T-helper 1 cell treated with Interleukin-12 subunit alpha and Interleukin-12 subunit beta and Interleukin-4 antibody, amounts not matched to agents 30 ng/mL and 1 ng/mL, for 36 hours (primary cell): Measurements from ENCODE around the gene SYNDIG1. TPM values are rescaled to one million over a fixed set of nuclear protein-coding genes. Genes with fewer than 3 reads are reported as not detected.

ENCODE experiments used
- intact Hi-C: fragments of 100-400 bp; cut with micrococcal nuclease; formaldehyde crosslinking; loops from one replicate; pipeline ENCODE4 v1.15.1; 2024
- total RNA-seq: library from RNA; stranded (reverse); gene quantifications from 2 replicates; pipeline ENCODE4 v1.2.3, GENCODE V29; 2022

SYNDIG1 gene
- total RNA-seq, 1 donor from 2014 or later: not detected

DNA sequence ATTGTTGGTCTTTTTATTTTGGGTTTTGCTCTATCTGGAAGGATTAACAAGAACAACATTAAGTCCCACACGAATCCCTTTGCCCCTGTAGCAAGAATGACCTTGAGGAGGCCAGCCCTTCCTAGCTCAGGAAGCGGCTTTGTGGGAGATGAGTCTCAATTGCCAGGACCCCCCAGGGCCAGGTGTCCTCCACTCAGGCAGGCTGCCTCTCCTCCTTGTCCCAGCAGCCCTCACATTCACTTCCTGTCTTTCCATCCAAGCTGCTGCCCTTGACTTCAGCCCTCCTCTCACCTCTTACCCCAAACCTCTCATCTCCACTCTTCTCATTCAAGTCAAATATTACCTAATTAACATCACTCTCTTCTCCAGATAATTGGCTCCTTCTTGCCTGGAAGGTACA, 22.6 kb upstream of the SYNDIG1 start:
- intact Hi-C loops: no loop called here

DNA sequence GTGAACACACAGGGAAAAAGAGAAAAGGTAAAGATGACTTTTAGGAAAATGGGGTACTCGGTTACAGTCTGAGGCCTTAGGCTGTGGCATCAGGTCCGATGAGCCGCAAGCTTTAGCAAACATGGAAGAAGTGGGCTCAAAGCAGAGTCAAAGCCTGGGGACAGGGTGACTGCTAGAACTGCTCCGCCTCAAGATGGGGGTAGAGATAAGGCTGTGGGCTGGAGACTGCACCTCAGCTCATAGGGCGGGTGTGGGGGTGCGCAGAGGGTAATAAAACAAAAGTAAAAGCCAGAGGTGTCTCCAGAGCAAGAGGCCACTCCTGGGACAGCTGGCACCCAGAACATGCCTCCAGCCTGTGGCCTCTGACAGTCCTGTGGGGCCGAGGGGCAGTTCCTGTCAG, 21.3 kb upstream of the SYNDIG1 start:
- intact Hi-C loops: no loop called here

DNA sequence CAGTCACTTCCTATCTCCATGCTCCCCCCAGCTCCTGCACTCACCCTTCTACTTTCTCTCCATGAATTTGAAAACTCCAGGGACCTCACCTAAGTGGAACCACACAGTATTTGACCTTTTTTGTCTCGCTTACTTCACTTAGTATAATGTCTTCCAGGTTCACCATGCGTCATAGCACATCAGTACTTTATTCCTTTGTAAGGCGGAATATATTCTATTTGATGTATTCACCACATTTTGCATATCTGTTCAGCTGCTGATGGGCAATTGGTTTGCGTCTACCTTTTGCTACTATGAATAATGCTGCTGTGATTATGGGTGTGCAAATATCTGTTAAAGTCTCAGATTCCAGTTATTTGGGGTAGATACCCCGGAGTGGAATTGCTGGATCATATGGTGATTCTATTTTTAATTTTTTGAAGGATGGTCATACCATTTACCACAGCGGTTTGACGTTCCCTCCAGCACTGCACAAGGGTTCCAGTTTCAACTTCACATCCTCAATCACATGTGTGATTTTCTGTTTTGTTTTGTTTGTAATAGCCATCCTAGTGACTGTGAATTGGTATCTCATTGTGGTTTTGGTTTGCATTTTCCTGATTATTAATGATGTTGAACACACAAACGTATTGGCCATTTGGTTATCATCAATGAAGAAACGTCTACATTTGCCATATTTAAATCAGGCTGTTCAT, 20.3 kb upstream of the SYNDIG1 start:
- intact Hi-C loops: no loop called here

DNA sequence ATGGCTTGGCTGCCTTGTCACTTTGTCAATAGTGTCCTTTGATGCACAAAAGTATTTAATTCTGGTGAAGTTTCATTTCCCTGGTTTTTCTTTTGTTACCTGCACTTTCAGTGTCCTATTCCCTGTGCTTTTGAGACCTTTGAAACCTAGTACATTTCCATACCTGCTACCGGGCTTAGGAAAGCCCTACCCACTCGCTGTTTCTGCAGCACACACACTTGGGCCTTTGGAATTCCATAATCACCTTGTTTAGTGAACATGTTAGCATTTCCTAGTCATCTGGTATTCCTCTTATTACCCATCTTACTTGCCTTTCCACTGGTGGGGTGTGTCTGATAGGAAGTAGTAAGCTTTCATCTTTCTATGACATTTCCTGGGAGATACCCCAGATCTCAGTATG, 19.3 kb upstream of the SYNDIG1 start:
- intact Hi-C loops: no loop called here

DNA sequence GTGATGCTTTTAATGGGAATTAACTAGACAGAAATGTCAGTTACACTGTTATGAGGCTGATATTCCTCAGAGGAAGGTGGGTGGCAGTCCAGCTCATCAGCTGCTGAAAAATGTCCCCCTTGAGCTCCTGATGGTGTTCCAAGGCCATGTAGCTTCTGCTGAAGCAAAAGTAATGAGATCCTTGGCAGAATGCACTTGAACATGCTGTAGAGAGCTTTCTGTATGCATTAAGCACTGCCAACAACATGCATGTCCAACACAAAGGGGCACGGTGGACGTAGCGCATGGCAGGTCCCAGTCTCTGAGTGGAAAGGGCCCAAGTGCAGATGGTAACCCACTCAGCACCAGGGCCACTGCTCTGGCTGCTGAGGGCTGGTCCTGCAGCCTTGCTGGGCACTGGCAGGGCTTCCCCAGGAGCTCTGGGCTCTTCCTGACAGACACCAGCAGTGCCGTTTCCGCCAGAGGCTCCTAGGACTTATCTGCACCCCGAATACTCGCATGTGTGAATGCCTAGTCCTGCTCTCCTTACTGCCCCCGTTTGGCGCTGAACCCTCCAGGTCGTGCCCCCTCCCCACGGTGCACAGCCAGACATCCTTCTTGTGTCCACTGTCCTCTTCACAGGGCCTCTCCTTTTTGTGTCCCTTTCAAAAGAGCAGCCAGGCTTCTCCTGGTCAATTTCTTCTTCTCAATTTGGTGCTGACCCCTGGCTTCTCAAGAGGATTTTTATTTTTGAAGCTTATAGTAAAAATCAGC, 18.6 kb upstream of the SYNDIG1 start:
- intact Hi-C loops: no loop called here

GRCh38 chr20:24451428-24451827, 18.0 kb upstream of the SYNDIG1 start:
- intact Hi-C loops: no loop called here

- intact Hi-C loops: no loop called here
Measured at GRCh38 chr20:24452016-24452415, 17.4 kb upstream of the SYNDIG1 start.

- intact Hi-C loops: no loop called here
Measured at GRCh38 chr20:24452498-24453127, 16.8 kb upstream of the SYNDIG1 start.

GRCh38 chr20:24453869-24454268, 15.6 kb upstream of the SYNDIG1 start:
- intact Hi-C loops: no loop called here

DNA sequence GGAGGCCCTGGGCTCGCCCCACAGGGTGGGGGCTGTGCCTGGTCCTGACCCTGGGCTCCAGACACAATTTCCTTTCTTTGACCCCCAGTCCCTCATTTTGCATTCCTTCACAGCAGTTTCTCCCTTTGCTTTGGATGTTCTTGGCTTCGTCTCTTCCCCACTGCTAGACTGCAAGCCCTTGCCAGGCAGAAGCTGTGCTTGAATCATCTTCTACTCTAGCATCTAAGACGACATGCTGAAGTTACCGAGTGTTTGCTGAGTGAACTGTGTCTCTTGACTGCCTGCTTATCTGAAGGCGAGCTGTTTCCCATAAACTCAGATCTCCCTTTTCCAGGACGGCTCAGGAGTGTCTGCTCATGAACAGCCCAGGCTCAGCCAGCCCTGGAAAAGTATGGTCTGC, 14.3 kb upstream of the SYNDIG1 start:
- intact Hi-C loops: no loop called here

- intact Hi-C loops: no loop called here
Measured at GRCh38 chr20:24456398-24456781, 13.0 kb upstream of the SYNDIG1 start.

DNA sequence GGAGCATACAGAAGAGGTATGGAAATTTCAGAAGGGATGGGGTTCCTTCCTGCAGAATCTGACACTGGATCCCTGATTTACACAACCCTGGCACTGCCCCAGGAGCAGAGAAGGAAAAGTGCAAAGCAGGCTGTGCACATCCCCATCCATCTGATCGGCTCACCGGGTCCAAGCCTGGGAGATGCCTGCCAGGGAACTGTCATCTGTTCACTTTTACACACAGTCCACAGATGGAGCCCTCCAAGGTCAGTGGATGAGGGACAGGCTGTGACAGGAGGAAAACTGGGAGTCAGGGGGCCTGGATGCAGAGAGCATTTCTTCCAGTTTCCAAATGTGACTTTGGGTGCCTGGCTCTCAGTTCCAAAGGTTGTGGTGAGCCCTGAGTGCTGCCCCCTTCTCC, 11.0 kb upstream of the SYNDIG1 start:
- intact Hi-C loops: no loop called here

- intact Hi-C loops: no loop called here
Measured at GRCh38 chr20:24459733-24460132, 9.7 kb upstream of the SYNDIG1 start.

DNA sequence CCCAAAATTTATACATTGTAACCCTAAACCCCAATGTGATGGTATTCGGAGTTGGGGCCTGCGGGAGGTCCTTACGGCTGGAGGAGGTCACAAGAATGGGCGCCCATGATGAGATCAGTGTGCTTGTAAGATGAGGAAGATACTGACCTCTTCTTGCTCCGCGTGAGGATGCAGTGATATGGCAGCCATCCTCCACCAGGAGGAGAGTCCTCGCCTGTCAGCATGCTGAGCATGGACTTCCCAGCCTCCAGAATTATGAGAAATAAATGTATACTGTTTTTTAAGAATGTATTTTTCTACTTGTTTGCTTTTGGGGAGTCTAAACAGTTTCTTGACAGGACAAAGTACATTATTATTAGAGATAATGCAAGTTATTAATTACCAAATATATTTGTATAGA, 8.7 kb upstream of the SYNDIG1 start:
- intact Hi-C loops: no loop called here

DNA sequence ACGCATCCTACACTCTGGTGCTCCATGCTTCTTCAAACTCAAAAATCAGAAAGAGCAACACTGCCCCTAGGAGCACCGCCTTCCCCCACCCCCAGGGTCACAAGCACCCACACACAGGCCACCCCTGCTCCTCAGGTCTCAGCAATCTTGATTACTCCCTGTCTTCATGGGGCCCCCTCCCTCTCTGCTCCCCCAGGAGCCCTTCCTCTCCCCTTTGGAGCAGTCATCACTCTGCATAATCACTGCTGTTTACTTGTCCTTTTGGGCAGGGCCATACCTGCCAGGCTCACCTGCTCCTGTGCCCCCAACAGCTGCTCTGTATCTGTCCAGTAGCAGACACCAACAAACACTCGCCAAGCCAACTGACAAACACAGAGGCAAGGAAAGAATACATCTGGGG, 7.6 kb upstream of the SYNDIG1 start:
- intact Hi-C loops: no loop called here

GRCh38 chr20:24462460-24463010, 6.9 kb upstream of the SYNDIG1 start:
- intact Hi-C loops: no loop called here

DNA sequence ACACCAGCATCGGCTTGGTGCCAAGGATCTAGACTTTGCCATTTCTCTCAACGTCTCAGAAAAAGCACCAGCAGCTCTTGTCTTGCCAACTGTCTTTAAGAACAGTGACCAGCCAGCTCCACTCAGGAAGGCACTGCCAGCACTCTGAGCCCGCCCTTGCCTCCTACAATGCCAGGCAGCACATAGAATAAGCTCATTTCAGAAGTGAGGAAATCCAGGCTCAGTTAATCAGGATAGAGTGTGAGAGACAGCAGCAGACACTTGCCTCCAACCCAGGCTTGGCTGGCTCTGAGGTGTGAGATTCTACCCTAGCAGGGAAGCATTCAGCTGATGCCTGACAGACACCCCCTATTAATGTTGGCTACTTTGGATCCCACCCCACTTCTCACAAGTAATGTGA, 4.3 kb upstream of the SYNDIG1 start:
- intact Hi-C loops: no loop called here

DNA sequence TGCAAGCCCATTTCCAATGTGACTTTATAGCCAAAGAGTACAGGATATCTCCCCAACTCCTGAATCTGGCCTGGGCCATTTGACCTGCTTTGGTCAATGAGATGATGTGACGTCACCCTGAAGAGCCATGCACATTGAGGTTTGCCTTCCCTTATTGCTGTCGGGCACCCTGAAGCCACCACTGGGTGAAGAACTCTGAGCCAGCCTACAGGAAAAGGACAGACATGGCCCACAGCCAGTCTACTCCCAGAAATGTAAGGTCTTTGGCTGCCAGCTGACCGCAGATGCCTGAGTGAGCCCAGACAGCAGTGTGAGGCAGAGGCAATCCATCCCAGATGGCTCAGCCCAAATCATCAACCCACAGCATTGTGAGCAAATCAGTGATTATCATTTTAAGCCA, 3.7 kb upstream of the SYNDIG1 start:
- intact Hi-C loops: no loop called here

GRCh38 chr20:24468401-24469115, 871 bp upstream of the SYNDIG1 start:
- intact Hi-C loops: no loop called here

GRCh38 chr20:24469894-24470745, 691 bp downstream of the SYNDIG1 start:
- intact Hi-C loops: no loop called here
